HG03460 (cell line): ENCODE results near the gene HCN2.
"Not testable (repeated sequence)": the region's sequence is repeated elsewhere in the genome, so short reads cannot be mapped to it uniquely, and the experiment has no call there.

ENCODE experiments used
- ATAC-seq: cut with Tn5 transposase; IDR thresholded peaks from one replicate; pipeline ENCODE4 v1.9.1; 2021; ENCODE audit not compliant: unreplicated experiment

Gene HCN2

GRCh38 chr19:584240-585001, 5.3 kb upstream of the HCN2 start:
- no peak for ATAC-seq

GRCh38 chr19:585146-585545, 4.5 kb upstream of the HCN2 start:
- not testable (repeated sequence) for ATAC-seq

- ATAC-seq: no peak
Observed at GRCh38 chr19:585551-586110, 4.0 kb upstream of the HCN2 start.

- no peak for ATAC-seq
Observed at GRCh38 chr19:588093-588740, 1.5 kb upstream of the HCN2 start.

GRCh38 chr19:588741-589692, 664 bp upstream of the HCN2 start:
- no peak for ATAC-seq

GRCh38 chr19:590396-590745, 690 bp downstream of the HCN2 start:
- no peak for ATAC-seq

- ATAC-seq: no peak
Observed at GRCh38 chr19:590750-591098, 1.0 kb downstream of the HCN2 start.

GRCh38 chr19:591099-591958, 1.6 kb downstream of the HCN2 start:
- ATAC-seq: no peak

GRCh38 chr19:592101-592500, 2.4 kb downstream of the HCN2 start:
- ATAC-seq: no peak

- ATAC-seq: no peak
Observed at GRCh38 chr19:593055-593454, 3.4 kb downstream of the HCN2 start.

- ATAC-seq: no peak
Observed at GRCh38 chr19:593505-593904, 3.8 kb downstream of the HCN2 start.

- no peak for ATAC-seq
Observed at GRCh38 chr19:594265-594870, 4.7 kb downstream of the HCN2 start.

GRCh38 chr19:595326-596262, 5.9 kb downstream of the HCN2 start:
- no peak for ATAC-seq

GRCh38 chr19:596263-596655, 6.6 kb downstream of the HCN2 start:
- ATAC-seq: no peak

- no peak for ATAC-seq
Observed at GRCh38 chr19:597406-598315, 8.0 kb downstream of the HCN2 start.

GRCh38 chr19:601310-601709, 11.6 kb downstream of the HCN2 start:
- ATAC-seq: no peak

GRCh38 chr19:601790-602189, 12.1 kb downstream of the HCN2 start:
- no peak for ATAC-seq
